Common myeloid progenitor, CD34-positive (primary cell): ENCODE results near the gene HTR7.

Experiments
- CTCF ChIA-PET: fragments of 350-600 bp; sonication (Branson Sonifier 250); formaldehyde crosslinking; loops from one replicate; lab custom pipeline; 2021; ENCODE audit warnings: antibody characterized with exemption; lab: Charles Lee
- POLR2A ChIA-PET: fragments of 350-600 bp; sonication (Branson Sonifier 250); formaldehyde crosslinking; loops from one replicate; lab custom pipeline; 2021; ENCODE audit warnings: antibody characterized with exemption; lab: Charles Lee
- DNase-seq, 3 donors: peaks; one replicate each; pipeline versions ENCODE4 v3.0.0 to v3.0.0-alpha.2; 2013
- H3K27ac ChIP-seq, 2 experiments: 1 replicate in 1 of 2; 2 replicates in 1 of 2; pipeline ENCODE4 v1.7.0; 2013; ENCODE audit warnings: inconsistent platforms in 2 of 2, low read length in 2 of 2, mild to moderate bottlenecking in 2 of 2, low read depth in 1 of 2, moderate library complexity in 1 of 2; ENCODE audit not compliant: severe bottlenecking in 2 of 2, insufficient read depth in 1 of 2, poor library complexity in 1 of 2
- H3K27me3 ChIP-seq, 5 experiments: replicated peaks in 2 of 5; 1 replicate in 3 of 5; 2 replicates in 2 of 5; pipeline versions ENCODE4 v1.6.1 to v1.7.0; 2013; ENCODE audit warnings: low read length in 4 of 5, mild to moderate bottlenecking in 2 of 5, moderate library complexity in 2 of 5, inconsistent platforms in 1 of 5; ENCODE audit not compliant: insufficient read depth in 5 of 5, control insufficient read depth in 4 of 5
- H3K36me3 ChIP-seq, 4 experiments: 1 replicate in 2 of 4; 2 replicates in 2 of 4; pipeline versions ENCODE4 v1.6.1 to v1.7.0; 2013; ENCODE audit warnings: low read length in 3 of 4, control low read depth in 1 of 4, mild to moderate bottlenecking in 1 of 4; ENCODE audit not compliant: control insufficient read depth in 4 of 4, insufficient read depth in 4 of 4
- H3K4me1 ChIP-seq, 4 experiments: 1 replicate in 3 of 4; 2 replicates in 1 of 4; pipeline versions ENCODE4 v1.6.1 to v1.7.1; 2013; ENCODE audit warnings: low read length in 3 of 4, mild to moderate bottlenecking in 3 of 4, control low read depth in 1 of 4, inconsistent platforms in 1 of 4, moderate library complexity in 1 of 4; ENCODE audit not compliant: control insufficient read depth in 4 of 4, insufficient read depth in 4 of 4; ENCODE audit errors: control extremely low read depth in 1 of 4
- H3K4me3 ChIP-seq, 7 experiments: 1 replicate in 4 of 7; 2 replicates in 3 of 7; pipeline versions ENCODE4 v1.5.1 to v1.7.0; 2013; ENCODE audit warnings: mild to moderate bottlenecking in 7 of 7, low read length in 6 of 7, moderate library complexity in 6 of 7, inconsistent platforms in 2 of 7, low read depth in 2 of 7, control low read depth in 1 of 7; ENCODE audit not compliant: insufficient read depth in 4 of 7, control insufficient read depth in 1 of 7; ENCODE audit errors: extremely low read depth in 1 of 7
- H3K9me3 ChIP-seq, 5 experiments: 1 replicate in 4 of 5; 2 replicates in 1 of 5; pipeline versions ENCODE4 v1.6.1 to v1.7.1; 2013; ENCODE audit warnings: low read length in 4 of 5, mild to moderate bottlenecking in 2 of 5, inconsistent platforms in 1 of 5, low read depth in 1 of 5, moderate library complexity in 1 of 5; ENCODE audit not compliant: control insufficient read depth in 4 of 5, insufficient read depth in 2 of 5; ENCODE audit errors: control extremely low read depth in 1 of 5
- WGBS: methylation state at CpG from one replicate; pipeline ENCODE4 v1.1.5; 2013; ENCODE audit not compliant: insufficient coverage; 5-methylcytosine and 5-hydroxymethylcytosine counted together

HTR7 gene

DNA sequence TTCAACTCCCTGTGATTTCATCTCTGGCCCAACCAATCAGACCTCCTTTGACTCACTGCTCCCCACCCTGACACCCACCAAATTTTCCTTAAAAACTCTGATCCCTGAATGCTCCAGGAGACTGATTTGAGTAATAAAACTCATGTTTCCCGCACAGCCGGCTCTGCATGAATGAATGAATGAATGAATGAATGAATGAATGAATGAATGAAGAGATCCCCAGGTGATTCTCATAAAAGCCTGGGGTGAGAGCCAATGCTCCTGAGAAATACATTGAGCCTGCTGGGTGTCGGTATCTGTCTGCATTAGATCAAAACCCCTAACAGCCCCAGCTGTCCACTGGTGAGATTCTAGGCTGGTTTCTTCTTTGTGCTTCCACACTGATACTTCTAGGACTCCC lies 58.7 kb downstream of the HTR7 start:
- ChIA-PET POLR2A (no interaction called here), CTCF (interaction anchor here (2.3 kb wide), 1 partner anchor 12 kb away, joined by 8 read pairs; no protein-coding TSS in a partner anchor)
- no peaks in the 10 kb centered on the region for H3K27me3 ChIP-seq
- no peak for DNase-seq
- no peaks in the 10 kb centered on the region for H3K36me3 ChIP-seq
- 76% methylated on average over 2 of the region's 3 CpGs for WGBS
- H3K4me3 ChIP-seq = no peak overlapping the region
- no peaks in the 10 kb centered on the region for H3K4me1 ChIP-seq
- H3K27ac ChIP-seq = no peak overlapping the region
- H3K9me3 ChIP-seq = peaks cover 0 to 12% (median 5%) of the 10 kb centered on the region in 5 experiments

DNA sequence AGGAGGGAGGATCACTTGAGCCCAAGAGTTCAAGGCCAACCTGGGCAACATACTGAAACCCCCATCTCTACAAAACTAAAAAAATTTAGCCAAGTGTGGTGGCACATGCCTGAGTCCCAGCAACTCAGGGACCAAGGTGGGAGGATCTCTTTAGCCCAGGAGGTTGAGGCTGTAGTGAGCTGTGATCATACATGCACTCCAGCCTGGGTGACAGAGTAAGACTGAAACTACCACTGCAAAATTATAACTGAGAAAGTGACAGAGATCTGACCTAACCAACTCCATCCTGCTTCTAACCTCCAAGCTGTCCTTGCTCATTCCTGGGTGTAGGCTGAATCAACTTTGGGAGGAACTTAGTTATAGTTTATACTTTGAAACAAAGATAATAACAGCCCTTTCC lies 59.4 kb downstream of the HTR7 start:
- POLR2A ChIA-PET = no interaction called here
- CTCF ChIA-PET = interaction anchor here (2.3 kb wide), 1 partner anchor 11 kb away, joined by 8 read pairs; no protein-coding TSS in a partner anchor
- no peaks in the 10 kb centered on the region for H3K27me3 ChIP-seq
- H3K4me3 ChIP-seq = no peak overlapping the region
- no peak for DNase-seq
- no peak overlapping the region for H3K27ac ChIP-seq
- no peaks in the 10 kb centered on the region for H3K36me3 ChIP-seq
- H3K9me3 ChIP-seq = peaks cover 0 to 12% (median 5%) of the 10 kb centered on the region in 5 experiments
- no peaks in the 10 kb centered on the region for H3K4me1 ChIP-seq

DNA sequence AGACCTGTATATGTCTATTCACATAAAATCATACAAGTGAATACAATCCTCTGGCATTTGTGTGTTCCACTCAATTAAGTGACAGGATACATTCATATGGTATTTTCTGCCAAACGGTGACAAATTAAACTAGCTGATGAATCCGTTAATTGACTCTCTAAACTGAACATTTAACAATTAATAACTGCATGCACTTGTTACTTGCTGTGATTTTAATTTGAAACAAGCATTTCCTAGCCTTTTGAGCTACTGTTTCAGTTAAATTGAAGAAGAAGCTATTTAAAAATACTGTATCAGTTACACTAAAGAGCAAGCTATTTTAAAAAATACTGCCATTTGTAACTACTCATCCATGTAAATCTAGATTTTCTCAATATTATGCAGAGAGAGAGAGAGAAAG lies 67.4 kb downstream of the HTR7 start:
- no CpG with 5 or more reads among the region's 2 CpGs for WGBS
- Histone ChIP-seq H3K36me3 (no peaks in the 10 kb centered on the region), H3K27me3 (no peaks in the 10 kb centered on the region), H3K4me1 (peaks cover 6 to 12% (median 8%) of the 10 kb centered on the region in 4 experiments), H3K4me3 (no peak overlapping the region), H3K9me3 (peaks cover 0 to under 1% (median 0%) of the 10 kb centered on the region in 5 experiments), H3K27ac (no peak overlapping the region)
- ChIA-PET CTCF (no interaction called here), POLR2A (no interaction called here)
- no peak for DNase-seq

DNA sequence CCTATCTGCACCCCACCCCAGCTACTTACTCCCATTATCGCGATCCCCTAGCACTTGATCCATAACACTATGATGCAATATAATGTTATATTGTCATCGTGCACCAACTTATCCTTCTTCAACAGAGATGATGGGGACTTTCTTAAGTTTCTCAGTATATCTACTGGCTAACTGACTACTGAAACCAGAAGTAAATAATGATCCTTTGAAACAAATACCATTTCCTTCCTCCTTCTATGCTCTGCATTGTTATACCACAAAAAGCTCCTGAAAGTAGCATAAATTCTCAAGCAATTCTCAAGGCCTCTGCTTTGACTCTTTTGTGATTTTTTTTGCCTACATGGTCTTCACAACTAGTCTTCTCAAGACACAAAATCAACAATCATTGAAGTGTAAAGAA lies 68.9 kb downstream of the HTR7 start:
- no peak overlapping the region for H3K4me3 ChIP-seq
- no peaks in the 10 kb centered on the region for H3K36me3 ChIP-seq
- no peaks in the 10 kb centered on the region for H3K9me3 ChIP-seq
- no peak overlapping the region for H3K27ac ChIP-seq
- ChIA-PET CTCF (interaction anchor here (0.9 to 2.5 kb wide), 6 partner anchors 11 to 83 kb away, joined by 3 to 17 read pairs (median 4); partner anchors contain the start of gene RPP30), POLR2A (interaction anchor here (0.7 kb wide), 1 partner anchor 229 kb away, joined by 3 read pairs; no protein-coding TSS in a partner anchor)
- DNase-seq = peak in 2 of 3 donors; percentile 37 to 43
- H3K27me3 ChIP-seq = no peaks in the 10 kb centered on the region
- no CpG with 5 or more reads among the region's 3 CpGs for WGBS
- H3K4me1 ChIP-seq = peaks cover 6 to 12% (median 8%) of the 10 kb centered on the region in 4 experiments

DNA sequence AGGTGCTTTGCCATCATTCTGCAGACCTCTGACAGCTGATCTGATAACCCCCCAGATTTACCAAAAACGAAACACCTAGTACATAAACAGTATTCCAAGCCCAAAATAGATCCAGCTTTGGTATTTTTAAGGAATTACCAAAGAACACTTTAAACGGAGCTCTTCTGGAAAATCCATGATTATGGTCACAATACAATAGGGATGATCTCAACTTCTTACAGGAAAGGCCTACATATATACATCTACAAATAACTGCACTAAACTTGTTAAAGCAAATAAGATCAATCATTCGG lies 69.7 kb downstream of the HTR7 start:
- no peaks in the 10 kb centered on the region for H3K36me3 ChIP-seq
- no peak for DNase-seq
- ChIA-PET CTCF (interaction anchor here (0.9 to 2.5 kb wide), 11 partner anchors 8 to 84 kb away, joined by 3 to 17 read pairs (median 5); partner anchors contain the start of gene RPP30), POLR2A (no interaction called here)
- H3K4me3 ChIP-seq = no peak overlapping the region
- H3K27ac ChIP-seq = no peak overlapping the region
- H3K4me1 ChIP-seq = peaks cover 6 to 12% (median 8%) of the 10 kb centered on the region in 4 experiments
- WGBS = no CpG with 5 or more reads among the region's 3 CpGs
- no peaks in the 10 kb centered on the region for H3K9me3 ChIP-seq
- H3K27me3 ChIP-seq = no peaks in the 10 kb centered on the region

DNA sequence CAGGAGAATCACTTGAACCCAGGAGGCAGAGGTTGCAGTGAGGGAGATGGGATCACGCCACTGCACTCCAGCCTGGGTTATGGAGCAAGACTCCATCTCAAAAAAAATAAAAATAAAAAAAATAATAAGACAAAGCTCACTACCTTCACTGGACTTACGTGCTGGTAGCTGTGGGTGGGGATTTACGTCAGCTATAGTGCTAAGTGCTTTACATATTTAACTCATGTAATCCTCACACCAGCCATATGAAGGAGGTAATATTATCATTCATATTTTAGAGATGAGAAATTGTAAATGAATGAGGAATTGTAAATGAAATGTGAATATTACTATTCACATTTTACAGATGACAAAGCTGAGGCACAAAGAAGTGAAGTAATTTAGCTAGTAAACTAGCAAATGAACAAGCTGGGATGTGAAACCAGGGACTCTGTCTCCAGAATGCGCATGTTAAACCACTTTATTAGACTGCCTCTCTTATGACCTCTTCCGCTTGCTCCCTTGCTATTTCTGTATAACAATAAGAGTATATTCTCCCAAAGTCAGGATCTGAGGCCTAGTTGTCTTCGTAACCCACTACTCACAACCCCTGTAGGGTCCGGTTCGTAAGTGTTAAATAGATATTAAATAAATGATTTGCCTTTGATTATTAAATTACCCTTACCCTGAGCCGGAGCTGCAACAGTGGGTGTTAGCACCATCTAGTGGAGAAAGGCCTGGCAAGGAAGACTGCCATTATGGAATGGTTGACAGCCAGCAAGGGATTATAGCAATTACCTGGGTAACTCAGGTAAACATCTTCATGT lies 70.2 kb downstream of the HTR7 start:
- Histone ChIP-seq H3K27ac (no peak overlapping the region), H3K9me3 (no peaks in the 10 kb centered on the region), H3K4me1 (peaks cover 6 to 12% (median 8%) of the 10 kb centered on the region in 4 experiments), H3K4me3 (no peak overlapping the region), H3K36me3 (no peaks in the 10 kb centered on the region), H3K27me3 (no peaks in the 10 kb centered on the region)
- 90% methylated on average over 2 of the region's 9 CpGs for WGBS
- ChIA-PET CTCF (interaction anchor here (0.9 to 2.5 kb wide), 14 partner anchors 8 to 84 kb away, joined by 3 to 17 read pairs (median 4); partner anchors contain the start of gene RPP30), POLR2A (no interaction called here)
- peak in 2 of 3 donors; percentile 28 to 37 for DNase-seq

DNA sequence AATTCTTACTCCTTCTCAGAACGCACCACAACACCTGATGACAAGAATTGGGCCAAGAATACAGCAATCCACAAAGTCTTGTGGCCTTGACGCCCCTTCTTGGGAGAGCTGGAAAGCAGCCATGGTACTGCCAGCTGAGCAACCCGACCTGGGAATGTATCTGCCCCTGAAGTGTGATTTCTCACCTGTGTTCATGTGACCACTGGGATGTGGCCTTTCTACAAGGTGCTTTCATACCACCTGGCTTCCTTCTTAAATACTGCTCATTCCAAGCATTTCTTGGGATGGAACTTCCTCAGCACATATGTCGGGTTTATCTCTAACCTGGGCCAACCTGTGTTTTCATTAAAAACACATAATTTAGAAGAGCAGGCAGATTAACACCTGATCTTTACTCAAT lies 72.1 kb downstream of the HTR7 start:
- ChIA-PET POLR2A (no interaction called here), CTCF (interaction anchor here (1.2 to 2.0 kb wide), 3 partner anchors 16 to 79 kb away, joined by 3 to 8 read pairs (median 4); no protein-coding TSS in a partner anchor)
- Histone ChIP-seq H3K4me1 (peaks cover 6 to 12% (median 8%) of the 10 kb centered on the region in 4 experiments), H3K4me3 (no peak overlapping the region), H3K9me3 (no peaks in the 10 kb centered on the region), H3K27ac (no peak overlapping the region), H3K36me3 (no peaks in the 10 kb centered on the region), H3K27me3 (no peaks in the 10 kb centered on the region)
- DNase-seq = no peak
- WGBS = 95% methylated on average over 4 of the region's 4 CpGs
